ENCODE measurements around the gene PPIP5K1. TPM values are rescaled to one million over a fixed set of nuclear protein-coding genes. Genes with fewer than 3 reads are reported as not detected.

Gene PPIP5K1
- total RNA-seq, 1 donor from 2014 or later, result 71.0 TPM

DNA sequence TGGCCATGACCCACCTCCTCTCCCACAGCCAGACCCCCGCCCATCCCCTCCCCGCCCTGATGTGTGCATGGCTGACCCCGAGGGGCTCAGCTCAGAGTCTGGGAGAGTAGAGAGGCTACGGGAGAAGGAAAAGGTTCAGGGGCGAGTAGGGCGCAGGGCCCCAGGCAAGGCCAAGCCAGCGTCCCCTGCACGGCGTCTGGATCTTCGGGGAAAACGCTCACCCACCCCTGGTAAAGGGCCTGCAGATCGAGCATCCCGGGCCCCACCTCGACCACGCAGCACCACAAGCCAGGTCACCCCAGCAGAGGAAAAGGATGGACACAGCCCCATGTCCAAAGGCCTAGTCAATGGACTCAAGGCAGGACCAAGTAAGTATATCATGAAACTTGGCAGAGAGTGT is 60.9 kb downstream of the PPIP5K1 start:
- no peak overlapping the region for H3K4me3 Mint-ChIP-seq
- DNase-seq, result no peak
- TF ChIP-seq, protein P1, sequence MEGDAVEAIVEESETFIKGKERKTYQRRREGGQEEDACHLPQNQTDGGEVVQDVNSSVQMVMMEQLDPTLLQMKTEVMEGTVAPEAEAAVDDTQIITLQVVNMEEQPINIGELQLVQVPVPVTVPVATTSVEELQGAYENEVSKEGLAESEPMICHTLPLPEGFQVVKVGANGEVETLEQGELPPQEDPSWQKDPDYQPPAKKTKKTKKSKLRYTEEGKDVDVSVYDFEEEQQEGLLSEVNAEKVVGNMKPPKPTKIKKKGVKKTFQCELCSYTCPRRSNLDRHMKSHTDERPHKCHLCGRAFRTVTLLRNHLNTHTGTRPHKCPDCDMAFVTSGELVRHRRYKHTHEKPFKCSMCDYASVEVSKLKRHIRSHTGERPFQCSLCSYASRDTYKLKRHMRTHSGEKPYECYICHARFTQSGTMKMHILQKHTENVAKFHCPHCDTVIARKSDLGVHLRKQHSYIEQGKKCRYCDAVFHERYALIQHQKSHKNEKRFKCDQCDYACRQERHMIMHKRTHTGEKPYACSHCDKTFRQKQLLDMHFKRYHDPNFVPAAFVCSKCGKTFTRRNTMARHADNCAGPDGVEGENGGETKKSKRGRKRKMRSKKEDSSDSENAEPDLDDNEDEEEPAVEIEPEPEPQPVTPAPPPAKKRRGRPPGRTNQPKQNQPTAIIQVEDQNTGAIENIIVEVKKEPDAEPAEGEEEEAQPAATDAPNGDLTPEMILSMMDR (IDR thresholded peaks at IDR 0.05), result no peak
- H3K27me3 Mint-ChIP-seq, result no peaks in the 10 kb centered on the region
- ChIA-PET CTCF (no interaction called here), POLR2A (no interaction called here)
- peaks cover 5% of the 10 kb centered on the region for H3K36me3 Mint-ChIP-seq (ENCODE audit: low read depth)
- H3K4me1 Mint-ChIP-seq, result no peaks in the 10 kb centered on the region
- no peak for ATAC-seq (ENCODE audit: low read depth)
- no peak overlapping the region for H3K27ac Mint-ChIP-seq
- intact Hi-C loops (cut with micrococcal nuclease), result no loop called here
- no peaks in the 10 kb centered on the region for H3K9me3 Mint-ChIP-seq

DNA sequence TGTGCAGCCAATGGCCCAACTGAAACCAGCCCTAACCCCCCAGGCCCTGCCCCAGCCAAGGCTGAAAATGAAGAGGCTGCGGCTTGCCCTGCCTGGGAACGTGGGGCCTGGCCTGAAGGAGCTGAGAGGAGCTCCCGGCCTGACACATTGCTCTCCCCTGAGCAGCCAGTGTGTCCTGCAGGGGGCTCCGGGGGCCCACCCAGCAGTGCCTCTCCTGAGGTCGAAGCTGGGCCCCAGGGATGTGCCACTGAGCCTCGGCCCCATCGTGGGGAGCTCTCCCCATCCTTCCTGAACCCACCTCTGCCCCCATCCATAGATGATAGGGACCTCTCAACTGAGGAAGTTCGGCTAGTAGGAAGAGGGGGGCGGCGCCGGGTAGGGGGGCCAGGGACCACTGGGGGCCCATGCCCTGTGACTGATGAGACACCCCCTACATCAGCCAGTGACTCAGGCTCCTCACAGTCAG is 61.4 kb downstream of the PPIP5K1 start:
- H3K27ac Mint-ChIP-seq, result no peak overlapping the region
- no peaks in the 10 kb centered on the region for H3K9me3 Mint-ChIP-seq
- ChIA-PET CTCF (no interaction called here), POLR2A (no interaction called here)
- no peaks in the 10 kb centered on the region for H3K4me1 Mint-ChIP-seq
- DNase-seq, result no peak
- H3K4me3 Mint-ChIP-seq, result no peak overlapping the region
- H3K36me3 Mint-ChIP-seq (ENCODE audit: low read depth), result peaks cover under 1% of the 10 kb centered on the region
- intact Hi-C loops (cut with micrococcal nuclease), result no loop called here
- TF ChIP-seq, protein P1 (IDR thresholded peaks at IDR 0.05), result no peak
- no peaks in the 10 kb centered on the region for H3K27me3 Mint-ChIP-seq
- no peak for ATAC-seq (ENCODE audit: low read depth)

DNA sequence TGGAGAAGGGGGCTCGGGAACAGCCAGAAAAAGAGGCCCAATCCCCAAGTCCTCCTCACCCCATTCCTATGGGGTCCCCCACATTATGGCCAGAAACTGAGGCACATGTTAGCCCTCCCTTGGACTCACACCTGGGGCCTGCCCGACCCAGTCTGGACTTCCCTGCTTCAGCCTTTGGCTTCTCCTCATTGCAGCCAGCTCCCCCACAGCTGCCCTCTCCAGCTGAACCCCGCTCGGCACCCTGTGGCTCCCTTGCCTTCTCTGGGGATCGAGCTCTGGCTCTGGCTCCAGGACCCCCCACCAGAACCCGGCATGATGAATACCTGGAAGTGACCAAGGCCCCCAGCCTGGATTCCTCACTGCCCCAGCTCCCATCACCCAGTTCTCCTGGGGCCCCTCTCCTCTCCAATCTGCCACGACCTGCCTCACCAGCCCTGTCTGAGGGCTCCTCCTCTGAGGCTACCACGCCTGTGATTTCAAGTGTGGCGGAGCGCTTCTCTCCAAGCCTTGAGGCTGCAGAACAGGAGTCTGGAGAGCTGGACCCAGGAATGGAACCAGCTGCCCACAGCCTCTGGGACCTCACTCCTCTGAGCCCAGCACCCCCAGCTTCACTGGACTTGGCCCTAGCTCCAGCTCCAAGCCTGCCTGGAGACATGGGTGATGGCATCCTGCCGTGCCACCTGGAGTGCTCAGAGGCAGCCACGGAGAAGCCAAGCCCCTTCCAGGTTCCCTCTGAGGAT is 62.0 kb downstream of the PPIP5K1 start:
- CTCF ChIA-PET, result no interaction called here
- ATAC-seq (ENCODE audit: low read depth), result no peak
- Mint-ChIP-seq H3K27ac (no peak overlapping the region), H3K36me3 (ENCODE audit: low read depth) (no peaks in the 10 kb centered on the region), H3K4me3 (no peak overlapping the region), H3K9me3 (no peaks in the 10 kb centered on the region), H3K27me3 (no peaks in the 10 kb centered on the region), H3K4me1 (no peaks in the 10 kb centered on the region)
- DNase-seq, result no peak
- POLR2A ChIA-PET, result no interaction called here
- intact Hi-C loops (cut with micrococcal nuclease), result no loop called here
- TF ChIP-seq, protein P1 (IDR thresholded peaks at IDR 0.05), result no peak

DNA sequence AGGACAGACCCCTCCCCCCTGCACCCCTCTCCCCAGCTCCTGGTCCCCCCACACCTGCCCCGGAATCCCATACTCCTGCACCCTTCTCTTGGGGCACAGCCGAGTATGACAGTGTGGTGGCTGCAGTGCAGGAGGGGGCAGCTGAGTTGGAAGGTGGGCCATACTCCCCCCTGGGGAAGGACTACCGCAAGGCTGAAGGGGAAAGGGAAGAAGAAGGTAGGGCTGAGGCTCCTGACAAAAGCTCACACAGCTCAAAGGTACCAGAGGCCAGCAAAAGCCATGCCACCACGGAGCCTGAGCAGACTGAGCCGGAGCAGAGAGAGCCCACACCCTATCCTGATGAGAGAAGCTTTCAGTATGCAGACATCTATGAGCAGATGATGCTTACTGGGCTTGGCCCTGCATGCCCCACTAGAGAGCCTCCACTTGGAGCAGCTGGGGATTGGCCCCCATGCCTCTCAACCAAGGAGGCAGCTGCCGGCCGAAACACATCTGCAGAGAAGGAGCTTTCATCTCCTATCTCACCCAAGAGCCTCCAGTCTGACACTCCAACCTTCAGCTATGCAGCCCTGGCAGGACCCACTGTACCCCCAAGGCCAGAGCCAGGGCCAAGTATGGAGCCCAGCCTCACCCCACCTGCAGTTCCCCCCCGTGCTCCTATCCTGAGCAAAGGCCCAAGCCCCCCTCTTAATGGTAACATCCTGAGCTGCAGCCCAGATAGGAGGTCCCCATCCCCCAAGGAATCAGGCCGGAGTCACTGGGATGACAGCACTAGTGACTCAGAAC is 62.8 kb downstream of the PPIP5K1 start:
- no peak for DNase-seq
- no peaks in the 10 kb centered on the region for H3K9me3 Mint-ChIP-seq
- POLR2A ChIA-PET, result no interaction called here

More for the DNA sequence above, 62.8 kb downstream of the PPIP5K1 start:
- Mint-ChIP-seq H3K27ac (no peak overlapping the region), H3K4me3 (no peak overlapping the region), H3K27me3 (peaks cover 3% of the 10 kb centered on the region), H3K36me3 (ENCODE audit: low read depth) (no peaks in the 10 kb centered on the region), H3K4me1 (no peaks in the 10 kb centered on the region)
- CTCF ChIA-PET, result no interaction called here
- intact Hi-C loops (cut with micrococcal nuclease), result no loop called here
- TF ChIP-seq, protein P1 (IDR thresholded peaks at IDR 0.05), result no peak
- ATAC-seq (ENCODE audit: low read depth), result no peak
